HCT116 (cell line): ENCODE data around the gene HIF1A. TPM values are rescaled to one million over a fixed set of nuclear protein-coding genes. Genes with fewer than 3 reads are reported as not detected.

Experiments used
- ATAC-seq: fragments of 200-7000 bp; cut with Tn5 transposase; 2 replicates; pipeline ENCODE4 v1.9.1; 2020; ENCODE audit warnings: mild to moderate bottlenecking, moderate library complexity
- BruUV-seq: library from RNA; stranded (reverse); fragments of 400-500 nt; replicated peaks from 2 replicates; lab custom pipeline; 2021; lab: Mats Ljungman, UMichigan
- CTCF ChIA-PET: fragments of 300-600 bp; sonication (Branson Sonifier 250); formaldehyde crosslinking; loops from one replicate; lab custom pipeline; 2021; ENCODE audit warnings: antibody characterized with exemption; lab: Charles Lee
- POLR2A ChIA-PET: fragments of 300-600, 350-600 bp; sonication (Branson Sonifier 250); formaldehyde crosslinking; loops from one replicate; lab custom pipeline; 2021; ENCODE audit warnings: antibody characterized with exemption; lab: Charles Lee
- RAD21 ChIA-PET, 2 experiments: fragments of 300-600 bp; sonication (Branson Sonifier 250); formaldehyde crosslinking; loops; one replicate each; lab custom pipeline; 2023; ENCODE audit warnings: low total read pairs in 2 of 2; ENCODE audit not compliant: uncharacterized antibody in 2 of 2, unreplicated experiment in 2 of 2, low non-redundant PET in 1 of 2; lab: Charles Lee
- DNase-seq: peaks from one replicate; pipeline ENCODE4 v3.0.0-alpha.2; 2010; ENCODE audit warnings: low read depth, low spot score
- H2AFZ ChIP-seq: fragments of 200-600 bp; shearing (Covaris generic), sonication (generic); 2 replicates; pipeline ENCODE4 v1.6.1; 2017; ENCODE audit warnings: low read depth, mixed run types, mixed read lengths, antibody characterized with exemption, low read length; ENCODE audit not compliant: poor library complexity, severe bottlenecking
- H3K27ac ChIP-seq: 2 replicates; pipeline ENCODE4 v1.5.1; 2012; ENCODE audit warnings: low read depth, low read length
- H3K27me3 ChIP-seq: fragments of 200-600 bp; sonication (generic); 2 replicates; pipeline ENCODE4 v1.6.1; 2016; ENCODE audit warnings: mixed run types, low read length, mixed read lengths; ENCODE audit not compliant: insufficient read depth
- H3K36me3 ChIP-seq, 2 experiments: fragments of 200-500 bp in 1 of 2; fragments of 200-600 bp in 1 of 2; sonication (Bioruptor generic) in 1 of 2; sonication (generic) in 1 of 2; 2 replicates each; pipeline versions ENCODE4 v1.5.1 to v1.6.1; 2014 to 2016; ENCODE audit warnings: low read length in 2 of 2, inconsistent platforms in 1 of 2, mixed read lengths in 1 of 2, mixed run types in 1 of 2; ENCODE audit not compliant: insufficient read depth in 2 of 2, control insufficient read depth in 1 of 2
- H3K4me1 ChIP-seq, 2 experiments: fragments of 200-600 bp in 1 of 2; sonication (generic) in 1 of 2; 2 replicates each; pipeline versions ENCODE4 v1.5.1 to v1.6.1; 2012 to 2017; ENCODE audit warnings: low read length in 2 of 2, inconsistent platforms in 1 of 2, mild to moderate bottlenecking in 1 of 2, mixed read lengths in 1 of 2, mixed run types in 1 of 2, moderate library complexity in 1 of 2; ENCODE audit not compliant: insufficient read depth in 2 of 2, control insufficient read depth in 1 of 2
- H3K4me2 ChIP-seq: fragments of 200-600 bp; sonication (generic); 2 replicates; pipeline ENCODE4 v1.6.1; 2017; ENCODE audit warnings: mixed run types, low read length, mixed read lengths
- H3K4me3 ChIP-seq, 2 experiments: fragments of 200-600 bp in 1 of 2; sonication (generic) in 1 of 2; replicated peaks in 1 of 2; 2 replicates each; pipeline ENCODE4 v1.5.1; 2011 to 2016; ENCODE audit warnings: low read length in 2 of 2, control low read depth in 1 of 2, low read depth in 1 of 2, mild to moderate bottlenecking in 1 of 2, mixed read lengths in 1 of 2, mixed run types in 1 of 2
- H3K79me2 ChIP-seq: fragments of 200-600 bp; sonication (generic); 2 replicates; pipeline ENCODE4 v1.6.1; 2017; ENCODE audit warnings: mild to moderate bottlenecking, mixed run types, low read length, moderate library complexity, mixed read lengths; ENCODE audit not compliant: insufficient read depth
- H3K9ac ChIP-seq: fragments of 200-600 bp; sonication (generic); 2 replicates; pipeline ENCODE4 v1.6.1; 2016; ENCODE audit warnings: low read length, mixed read lengths
- H3K9me2 ChIP-seq: fragments of 200-600 bp; sonication (generic), shearing (Covaris generic); 2 replicates; pipeline ENCODE4 v1.6.1; 2017; ENCODE audit warnings: mixed run types, mild to moderate bottlenecking, moderate library complexity; ENCODE audit not compliant: insufficient read depth
- H3K9me3 ChIP-seq, 2 experiments: fragments of 200-500 bp in 1 of 2; fragments of 200-600 bp in 1 of 2; sonication (Bioruptor generic) in 1 of 2; sonication (generic) in 1 of 2; 2 replicates each; pipeline ENCODE4 v1.6.1; 2014 to 2017; ENCODE audit warnings: low read length in 2 of 2, mixed read lengths in 2 of 2, inconsistent platforms in 1 of 2, low read depth in 1 of 2, mild to moderate bottlenecking in 1 of 2, mixed run types in 1 of 2, moderate library complexity in 1 of 2; ENCODE audit not compliant: control insufficient read depth in 1 of 2, insufficient read depth in 1 of 2
- H4K20me1 ChIP-seq: fragments of 200-600 bp; sonication (generic), shearing (Covaris generic); 2 replicates; pipeline ENCODE4 v1.6.1; 2017; ENCODE audit warnings: mixed run types, mild to moderate bottlenecking, moderate library complexity; ENCODE audit not compliant: insufficient read depth
- ATF3 ChIP-seq: IDR thresholded peaks from 2 replicates; pipeline ENCODE4 v1.6.1; 2012
- CTCF ChIP-seq, 3 experiments: fragments of 200-600 bp in 1 of 3; sonication (generic) in 1 of 3; IDR thresholded peaks in 2 of 3; conservative IDR thresholded peaks in 1 of 3; 2 replicates each; pipeline ENCODE4 v1.5.1; 2012 to 2017; ENCODE audit warnings: low read depth in 2 of 3, low read length in 2 of 3, antibody characterized with exemption in 1 of 3, borderline replicate concordance in 1 of 3, control low read depth in 1 of 3, mild to moderate bottlenecking in 1 of 3, mixed read lengths in 1 of 3, mixed run types in 1 of 3, moderate library complexity in 1 of 3; ENCODE audit not compliant: insufficient read depth in 1 of 3
- EGR1 ChIP-seq: IDR thresholded peaks from 2 replicates; pipeline ENCODE4 v1.6.1; 2012; ENCODE audit warnings: low read depth
- ELF1 ChIP-seq: IDR thresholded peaks from 2 replicates; pipeline ENCODE4 v1.6.1; 2012; ENCODE audit warnings: low read depth, borderline replicate concordance
- JUND ChIP-seq: IDR thresholded peaks from 2 replicates; pipeline ENCODE4 v1.6.1; 2012
- POLR2A ChIP-seq: IDR thresholded peaks from 2 replicates; pipeline ENCODE4 v1.7.0; 2011; ENCODE audit warnings: borderline replicate concordance; ENCODE audit not compliant: insufficient read depth, insufficient read length; ENCODE audit errors: extremely low read depth
- POLR2AphosphoS5 ChIP-seq: IDR thresholded peaks from 2 replicates; pipeline ENCODE4 v1.6.1; 2011; ENCODE audit warnings: mild to moderate bottlenecking, low read depth, low read length, moderate library complexity
- SP1 ChIP-seq: IDR thresholded peaks from 2 replicates; pipeline ENCODE4 v1.6.1; 2012; ENCODE audit warnings: low read depth
- SRF ChIP-seq: IDR thresholded peaks from 2 replicates; pipeline ENCODE4 v1.6.1; 2012; ENCODE audit warnings: low read depth
- TCF7L2 ChIP-seq: IDR thresholded peaks from 2 replicates; pipeline ENCODE4 v1.7.0; 2011; ENCODE audit warnings: borderline replicate concordance, inconsistent platforms; ENCODE audit not compliant: insufficient read depth, insufficient read length; ENCODE audit errors: extremely low read depth
- YY1 ChIP-seq: IDR thresholded peaks from 2 replicates; pipeline ENCODE4 v1.6.1; 2011; ENCODE audit warnings: low read length, low read depth, moderate library complexity, mild to moderate bottlenecking; ENCODE audit not compliant: insufficient replicate concordance; ENCODE audit errors: extremely low read depth
- ZNF274 ChIP-seq: fragments of 200-500 bp; sonication (Bioruptor generic); IDR thresholded peaks from 2 replicates; pipeline ENCODE4 v1.6.1; 2014; ENCODE audit warnings: mild to moderate bottlenecking, low read depth, low read length, inconsistent platforms
- intact Hi-C: fragments of 100-400 bp; cut with micrococcal nuclease; formaldehyde crosslinking; loops from 2 replicates; pipeline ENCODE4 v1.10.0; 2022
- total RNA-seq: library from RNA; stranded (reverse); gene quantifications from one replicate; pipeline ENCODE4 v1.2.1, GENCODE V29; 2021; ENCODE audit not compliant: unreplicated experiment

HIF1A gene
- total RNA-seq, 1 experiment from 2014 or later: 113 TPM

GRCh38 chr14:61700104-61700886 lies 5.0 kb downstream of the HIF1A start (continued):
- TF ChIP-seq CTCF (IDR thresholded peaks at IDR 0.05 in 2 of 3, conservative IDR thresholded peaks at IDR 0.05 in 1 of 3; ENCODE audit: borderline replicate concordance in 1 of 3, insufficient read depth in 1 of 3, low read depth in 2 of 3, low read length in 2 of 3) (no peak), POLR2AphosphoS5 (no peak), ZNF274 (no peak), ATF3 (no peak), ELF1 (no peak), SRF (no peak), TCF7L2 (no peak), POLR2A (no peak), SP1 (no peak), EGR1 (no peak), YY1 (no peak)

- H4K20me1 ChIP-seq: peaks cover 48% of the 10 kb centered on the region; the same call in 1 of the 2 replicates
- H3K27ac ChIP-seq: no peak overlapping the region
- ChIA-PET RAD21 (no interaction called here), POLR2A (interaction anchor here (0.7 kb wide), 1 partner anchor 132 kb away, joined by 3 read pairs; no protein-coding TSS in a partner anchor), CTCF (no interaction called here)
- peaks cover 4 to 21% of the 10 kb centered on the region in 2 experiments; a peak in 3 of 4 replicates for H3K4me1 ChIP-seq
- no peak overlapping the region for H2AFZ ChIP-seq
- no peaks in the 10 kb centered on the region for H3K27me3 ChIP-seq
- intact Hi-C loops: no loop called here
- H3K9me3 ChIP-seq: no peaks in the 10 kb centered on the region
- ATAC-seq: no peak
- no peak overlapping the region for H3K4me3 ChIP-seq
- H3K4me2 ChIP-seq: no peak overlapping the region
- no peaks in the 10 kb centered on the region for H3K9me2 ChIP-seq
- no peaks in the 10 kb centered on the region for H3K36me3 ChIP-seq
- H3K9ac ChIP-seq: no peak overlapping the region
- no peak for DNase-seq
- no TSS peak for BruUV-seq
- peaks cover 99% of the 10 kb centered on the region for H3K79me2 ChIP-seq
- TF ChIP-seq JUND: no peak
- no peak for TF ChIP-seq SRF
- no peak for TF ChIP-seq SP1
Measured at GRCh38 chr14:61701946-61702345, 6.6 kb downstream of the HIF1A start.
